HG02763 (cell line): ENCODE data around the gene DARS2.
A peak's percentile ranks its signal among the peaks of the same experiment; 100 is the strongest.
"Not testable (repeated sequence)": the region's sequence is repeated elsewhere in the genome, so short reads cannot be mapped to it uniquely, and the experiment has no call there.

ENCODE experiments used
- ATAC-seq: cut with Tn5 transposase; IDR thresholded peaks from one replicate; pipeline ENCODE4 v1.9.1; 2021; ENCODE audit warnings: mild to moderate bottlenecking, moderate library complexity; ENCODE audit not compliant: unreplicated experiment

The DARS2 gene

DNA sequence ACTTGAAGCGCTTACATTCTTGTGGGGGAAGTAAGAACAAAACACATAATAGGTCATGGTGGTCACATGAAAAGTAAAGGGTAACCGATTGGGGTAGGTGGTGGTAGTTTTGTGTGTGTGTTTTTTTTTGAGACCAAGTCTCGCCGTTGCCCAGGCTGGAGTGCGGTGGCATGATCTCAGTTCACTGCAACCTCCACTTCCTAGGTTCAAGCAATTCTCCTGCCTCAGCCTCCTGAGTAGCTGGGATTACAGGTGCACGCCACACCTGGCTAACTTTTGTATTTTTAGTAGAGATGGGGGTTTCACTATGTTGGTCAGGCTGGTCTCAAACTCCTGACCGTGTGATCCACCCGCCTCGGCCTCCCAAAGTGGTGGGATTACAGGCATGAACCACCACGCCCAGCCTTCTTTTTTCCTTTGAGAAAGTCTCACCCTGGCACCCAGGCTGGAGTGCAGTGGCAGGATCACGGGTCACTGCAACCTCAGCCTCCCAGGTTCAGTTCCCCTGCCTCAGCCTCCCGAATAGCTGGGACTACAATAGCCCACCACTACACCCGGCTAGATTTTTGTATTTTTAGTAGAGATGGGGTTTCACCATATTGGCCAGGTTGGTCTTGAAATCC is 37.8 kb downstream of the DARS2 start:
- ATAC-seq, result not testable (repeated sequence)

DNA sequence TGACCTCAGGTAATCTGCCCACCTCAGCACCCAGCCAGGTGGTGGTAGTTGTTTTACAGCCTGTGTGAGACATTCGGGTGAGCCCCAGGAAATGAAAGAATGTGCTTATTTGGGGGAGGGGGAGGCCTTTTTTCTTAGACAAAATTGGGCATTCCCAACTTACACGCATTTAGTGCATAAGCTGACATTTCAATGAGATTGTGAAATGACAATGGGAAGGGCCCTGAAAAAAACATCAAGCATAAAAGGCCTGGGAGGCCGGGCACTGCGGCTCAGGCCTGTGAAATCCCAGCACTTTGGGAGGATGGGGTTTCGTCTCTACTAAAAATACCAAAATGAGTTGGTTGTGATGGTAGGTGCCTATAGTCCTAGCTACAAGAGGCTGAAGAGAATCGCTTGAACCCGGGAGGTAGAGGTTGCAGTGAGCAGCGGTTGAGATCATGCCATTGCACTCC is 38.3 kb downstream of the DARS2 start:
- ATAC-seq, result no peak

DNA sequence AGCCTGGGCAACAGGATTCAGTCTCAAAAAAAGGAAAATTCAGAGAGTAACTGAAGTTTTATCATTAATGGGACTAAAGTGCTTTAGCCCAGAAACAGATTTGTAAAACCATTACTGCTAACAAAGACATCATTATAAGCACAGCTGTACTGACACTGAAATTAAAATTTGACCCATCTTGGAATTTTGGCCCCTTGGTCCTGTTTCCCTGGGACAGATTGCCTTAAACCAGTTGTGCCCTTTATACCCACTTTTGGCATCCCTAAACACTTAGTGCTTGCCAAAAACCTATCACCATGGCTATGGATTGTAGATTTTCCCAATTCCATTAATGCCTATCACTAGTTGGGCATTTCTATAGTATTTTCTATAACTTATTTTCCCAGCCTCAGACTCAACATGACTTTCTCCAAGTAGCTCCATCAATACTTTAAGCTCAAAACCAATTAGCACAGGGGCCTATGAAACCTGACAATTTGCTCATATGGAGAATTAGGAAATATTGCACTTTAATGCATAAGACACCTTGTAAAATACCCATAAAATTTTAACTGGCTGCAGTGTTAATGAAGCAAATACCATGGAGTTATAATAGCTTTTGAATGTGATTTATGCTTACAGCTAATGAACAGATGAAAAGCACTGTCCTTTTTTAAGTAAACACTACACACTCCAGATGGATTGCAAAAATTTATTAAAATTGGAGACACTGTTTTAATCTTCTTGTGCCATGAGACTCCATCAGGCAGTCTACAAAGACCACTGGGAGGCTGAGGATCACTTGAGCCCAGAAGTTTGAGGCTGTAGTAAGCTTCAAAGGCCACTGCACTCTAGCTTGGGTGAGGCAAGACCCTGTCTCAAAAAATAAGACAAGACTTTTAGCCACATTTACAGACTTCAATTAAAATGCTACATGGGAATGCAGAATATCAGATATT is 39.0 kb downstream of the DARS2 start:
- ATAC-seq, result no peak

DNA sequence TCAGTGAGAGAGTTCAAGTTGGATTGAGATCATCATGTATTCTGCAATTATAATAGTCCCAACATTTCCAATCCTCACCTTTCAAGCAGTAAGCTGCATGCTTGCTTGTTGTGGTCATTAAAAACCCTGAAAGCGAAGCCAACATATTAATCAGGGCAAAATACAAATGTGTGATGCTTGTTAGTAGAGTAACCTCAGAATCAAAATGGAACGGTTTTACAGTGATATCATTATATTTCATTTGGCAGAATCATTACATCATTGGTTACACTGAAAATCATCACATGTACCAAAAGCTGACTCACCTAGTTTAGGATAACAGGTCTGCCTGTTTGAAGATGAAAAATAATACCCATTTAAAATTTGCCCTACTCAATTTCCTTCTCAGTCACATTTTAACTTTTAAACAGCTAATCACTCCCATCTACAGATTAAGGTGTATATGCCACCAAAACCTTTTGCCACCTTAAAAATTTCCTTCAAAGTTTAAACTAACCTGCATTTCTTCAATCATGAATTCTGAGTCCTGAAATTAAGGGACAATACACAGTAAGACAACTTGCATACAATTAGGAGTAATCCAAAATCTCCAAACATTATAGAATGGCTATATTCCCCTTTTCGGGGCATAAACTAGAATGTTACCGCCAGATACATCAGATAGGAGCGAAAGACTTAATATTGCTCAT is 39.9 kb downstream of the DARS2 start:
- no peak for ATAC-seq

DNA sequence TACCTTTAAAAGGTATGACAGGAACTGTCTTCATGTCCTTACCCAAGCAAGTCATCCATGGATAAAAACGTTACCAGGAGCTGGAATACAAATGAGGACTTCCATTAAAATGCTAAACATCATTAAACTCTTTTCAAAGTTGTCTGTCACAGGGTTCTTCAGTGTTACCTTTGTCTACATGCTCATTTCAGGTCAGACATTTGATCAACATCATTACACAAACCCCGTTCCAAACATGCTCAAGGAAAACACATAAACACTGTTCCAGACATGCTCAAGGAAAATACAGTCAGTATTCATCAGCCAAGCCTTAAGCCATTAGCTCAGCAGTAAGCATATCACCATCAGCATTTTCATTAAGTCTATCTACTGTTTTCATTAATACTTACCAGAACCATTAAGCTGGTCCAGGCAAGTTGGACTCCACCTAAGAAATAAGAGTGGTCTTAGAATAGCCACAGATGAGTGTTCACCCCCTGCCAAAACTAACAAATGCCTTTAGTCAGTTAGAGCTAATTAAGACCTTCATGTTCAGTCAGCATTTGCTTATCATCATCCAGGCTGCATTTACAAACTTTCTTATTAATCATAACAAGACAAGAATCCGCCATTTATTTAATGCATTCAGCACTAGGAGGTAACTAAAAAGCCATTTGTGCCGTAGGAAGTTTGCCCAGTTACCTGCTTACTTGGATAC is 41.1 kb downstream of the DARS2 start:
- no peak for ATAC-seq

DNA sequence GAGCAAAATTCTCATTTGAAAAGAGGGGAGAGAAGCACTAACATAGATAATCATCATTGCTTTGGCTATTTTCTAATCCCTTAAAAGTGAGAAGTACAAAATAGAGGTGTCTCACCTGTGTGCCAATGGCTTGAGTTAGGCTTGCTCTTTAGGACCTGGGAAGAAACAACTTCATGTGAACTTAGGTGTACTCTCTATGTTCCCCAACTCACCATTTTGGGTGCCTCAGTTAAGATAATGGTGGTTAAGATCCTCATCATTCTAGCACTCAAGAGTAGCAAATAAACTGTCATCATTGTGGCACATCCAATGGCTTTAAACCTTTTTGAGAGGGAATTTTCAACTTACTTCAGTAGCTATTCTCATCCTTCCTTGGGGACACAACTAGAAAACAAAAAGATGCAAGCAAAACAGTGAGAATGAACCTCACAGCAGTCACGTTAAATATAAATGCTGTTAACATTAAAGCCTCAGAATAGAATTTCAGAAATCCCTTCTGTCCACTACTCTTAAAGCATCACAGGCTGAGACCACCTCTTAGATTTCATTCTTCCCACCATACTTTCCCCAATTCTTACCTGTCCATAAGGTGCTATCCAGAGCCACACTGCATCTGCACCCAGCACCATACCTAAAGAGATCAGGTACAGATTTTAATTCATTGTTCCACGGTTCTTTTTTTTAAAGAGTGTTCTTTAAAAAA is 42.1 kb downstream of the DARS2 start:
- ATAC-seq, result no peak

DNA sequence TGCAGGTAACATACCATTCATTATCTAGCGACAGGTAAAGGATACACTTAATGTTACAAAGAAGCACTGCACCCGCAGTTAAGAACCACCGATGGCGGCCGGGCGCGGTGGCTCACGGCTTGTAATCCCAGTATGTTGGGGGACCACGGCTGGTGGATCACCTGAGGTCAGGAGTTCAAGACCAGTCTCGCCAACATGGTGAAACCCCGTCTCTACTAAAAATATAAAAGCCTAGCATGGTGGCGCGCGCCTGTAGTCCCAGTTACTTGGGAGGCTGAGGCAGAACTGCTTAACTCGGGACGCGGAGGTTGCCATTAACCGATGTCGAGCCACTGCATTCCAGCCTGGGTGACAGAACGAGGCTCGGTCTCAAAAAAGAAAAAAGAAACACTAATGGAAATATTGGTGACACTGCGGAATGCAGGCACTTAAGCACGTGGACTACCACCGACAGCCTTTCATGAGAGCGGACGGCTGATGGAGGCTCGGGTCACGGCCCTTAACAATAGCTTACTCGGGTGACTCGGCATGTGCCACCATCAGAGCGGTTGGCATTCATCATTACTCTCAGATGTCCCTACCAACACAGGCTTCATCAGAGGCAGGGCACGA is 42.8 kb downstream of the DARS2 start:
- no peak for ATAC-seq

DNA sequence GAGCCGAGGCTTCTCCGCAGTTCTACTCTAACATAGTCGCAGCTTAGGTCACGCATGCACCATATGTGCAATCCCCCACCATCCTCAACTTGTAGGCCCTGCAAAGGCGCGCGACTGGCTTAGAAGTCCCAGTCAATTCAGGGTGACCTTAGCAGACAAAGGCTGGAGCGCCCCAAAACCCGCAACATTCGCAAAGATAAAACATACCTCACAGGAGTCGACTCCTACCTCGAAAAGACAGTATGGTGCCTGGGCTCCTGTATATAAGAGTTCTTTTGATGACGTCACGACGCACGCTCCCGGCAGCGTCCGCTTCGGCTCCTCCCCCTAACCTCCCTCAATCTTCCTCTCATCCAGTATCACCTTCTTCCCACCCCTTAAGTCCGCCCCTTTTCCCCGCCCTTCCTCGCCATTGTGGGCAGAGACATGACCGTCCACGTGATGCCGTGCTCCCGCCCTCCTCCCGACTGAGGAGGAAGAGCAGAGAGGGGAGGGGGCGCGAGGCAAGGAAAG is 43.3 kb downstream of the DARS2 start, which contains the start of gene GAS5:
Gene GAS5 (minus strand): TSS at position 237 of the 513 bp plus-strand sequence.
- ATAC-seq, result peak; percentile 71

DNA sequence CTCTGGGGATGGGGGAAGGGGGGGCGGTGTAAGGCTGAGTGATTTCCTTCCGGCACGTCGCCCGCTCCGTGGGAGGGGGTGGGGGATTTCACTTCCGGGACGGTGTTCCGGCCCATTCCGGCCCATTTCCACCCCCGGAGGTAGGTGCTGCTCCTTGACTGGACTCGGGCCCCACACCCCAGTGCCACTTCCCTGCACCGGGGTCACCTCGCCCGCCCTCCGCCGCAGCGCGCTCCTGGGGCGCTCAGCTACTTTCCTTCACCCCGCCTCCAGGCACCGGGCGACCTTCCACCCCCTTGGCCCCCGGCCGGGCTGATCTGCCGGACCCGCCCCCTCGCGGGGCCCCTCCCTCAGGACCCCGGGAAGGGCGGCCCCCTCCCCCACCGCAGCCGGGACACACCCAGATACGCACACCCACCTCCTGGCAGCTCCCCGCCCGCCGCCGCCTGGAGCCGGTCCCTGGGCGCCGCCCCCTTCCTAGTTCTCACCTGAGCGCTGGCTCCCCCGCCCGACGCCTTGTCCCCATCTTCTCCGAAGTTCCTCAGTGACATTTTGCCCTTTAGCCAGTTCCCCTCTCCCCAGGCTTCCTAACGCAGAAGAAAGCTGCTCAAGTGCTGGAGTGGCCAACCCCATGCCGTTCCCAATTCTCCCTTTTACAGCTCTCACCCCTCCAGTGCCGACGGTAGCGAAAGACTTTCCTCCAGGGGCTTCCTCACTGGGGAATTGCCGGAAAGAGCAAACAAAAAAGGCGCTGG is 44.0 kb downstream of the DARS2 start, which contains the start of gene ZBTB37:
Gene ZBTB37 (plus strand): TSS at position 115 of the 755 bp plus-strand sequence. CDS start 1,846 bp downstream, outside the sequence.
- peak; percentile 51 for ATAC-seq

DNA sequence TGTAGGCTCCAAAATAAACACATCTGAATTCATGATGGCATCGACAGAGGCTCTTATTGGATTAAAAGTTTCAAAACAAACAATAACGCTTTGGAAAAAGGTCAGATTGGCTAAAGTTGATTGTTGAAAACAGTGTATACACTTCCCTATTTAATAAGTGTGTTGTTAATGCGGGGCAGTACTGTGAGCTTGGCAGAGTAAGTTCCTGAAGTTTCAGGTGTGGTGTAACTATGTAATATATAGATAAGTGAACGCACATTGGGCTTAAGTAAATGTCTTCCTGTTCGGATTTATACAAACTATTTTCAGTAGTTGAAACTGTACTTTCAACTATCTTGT is 44.5 kb downstream of the DARS2 start:
- no peak for ATAC-seq

DNA sequence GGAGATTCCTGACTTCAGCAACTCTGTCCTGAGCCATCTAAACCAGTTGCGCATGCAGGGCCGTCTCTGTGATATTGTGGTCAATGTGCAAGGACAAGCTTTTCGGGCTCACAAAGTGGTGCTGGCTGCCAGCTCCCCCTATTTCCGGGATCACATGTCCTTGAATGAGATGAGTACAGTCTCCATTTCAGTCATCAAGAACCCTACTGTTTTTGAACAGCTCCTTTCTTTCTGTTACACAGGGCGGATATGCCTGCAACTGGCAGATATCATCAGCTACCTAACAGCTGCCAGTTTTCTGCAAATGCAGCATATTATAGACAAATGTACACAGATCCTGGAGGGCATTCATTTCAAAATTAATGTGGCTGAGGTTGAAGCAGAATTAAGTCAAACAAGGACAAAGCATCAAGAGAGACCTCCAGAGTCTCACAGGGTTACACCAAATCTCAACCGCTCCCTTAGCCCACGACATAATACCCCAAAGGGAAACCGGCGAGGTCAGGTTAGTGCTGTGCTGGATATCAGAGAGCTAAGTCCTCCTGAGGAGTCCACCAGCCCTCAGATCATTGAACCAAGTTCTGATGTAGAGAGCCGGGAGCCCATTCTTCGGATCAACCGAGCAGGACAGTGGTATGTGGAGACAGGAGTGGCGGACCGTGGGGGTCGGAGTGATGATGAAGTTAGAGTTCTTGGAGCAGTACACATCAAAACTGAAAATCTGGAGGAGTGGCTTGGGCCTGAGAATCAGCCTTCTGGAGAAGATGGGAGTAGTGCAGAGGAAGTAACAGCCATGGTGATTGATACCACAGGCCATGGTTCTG is 46.0 kb downstream of the DARS2 start:
- no peak for ATAC-seq

DNA sequence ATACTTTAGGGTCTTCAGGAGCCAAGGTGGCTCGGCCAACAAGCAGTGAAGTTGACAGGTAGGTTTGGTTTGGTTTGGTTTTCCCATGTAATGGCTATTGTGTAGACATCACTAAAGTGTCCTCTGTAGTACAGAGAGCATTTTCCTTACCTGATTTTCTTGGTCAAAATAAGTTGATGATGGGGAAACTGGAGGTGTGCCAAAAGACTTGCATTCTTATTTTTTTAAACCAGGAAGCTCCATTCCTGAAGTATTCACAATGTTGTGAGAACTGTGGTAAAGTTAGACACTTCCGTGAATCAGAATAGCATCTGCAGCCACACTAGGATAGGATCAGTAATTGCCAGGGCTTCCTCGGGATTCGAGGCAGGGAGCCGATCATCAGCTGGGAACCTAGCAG is 46.6 kb downstream of the DARS2 start:
- no peak for ATAC-seq

DNA sequence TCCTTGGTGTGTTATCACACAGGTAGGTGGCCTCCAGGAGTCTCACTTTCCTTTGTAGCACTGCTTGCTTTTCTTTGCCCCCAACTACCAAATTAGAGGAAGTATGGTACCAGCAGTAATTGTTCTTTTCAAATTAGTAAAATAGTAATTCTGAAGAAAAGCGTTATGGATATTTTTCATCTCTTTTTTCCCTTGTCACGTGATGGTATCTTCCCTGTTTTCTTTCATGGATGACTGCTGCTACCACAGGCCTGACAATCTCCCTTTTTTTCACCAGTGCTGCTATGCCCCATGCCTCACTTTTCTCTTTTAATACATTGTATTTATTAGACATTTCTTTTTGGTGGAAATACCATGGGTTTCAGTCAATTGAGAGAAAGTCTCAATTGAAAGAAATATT is 47.0 kb downstream of the DARS2 start:
- ATAC-seq, result no peak

DNA sequence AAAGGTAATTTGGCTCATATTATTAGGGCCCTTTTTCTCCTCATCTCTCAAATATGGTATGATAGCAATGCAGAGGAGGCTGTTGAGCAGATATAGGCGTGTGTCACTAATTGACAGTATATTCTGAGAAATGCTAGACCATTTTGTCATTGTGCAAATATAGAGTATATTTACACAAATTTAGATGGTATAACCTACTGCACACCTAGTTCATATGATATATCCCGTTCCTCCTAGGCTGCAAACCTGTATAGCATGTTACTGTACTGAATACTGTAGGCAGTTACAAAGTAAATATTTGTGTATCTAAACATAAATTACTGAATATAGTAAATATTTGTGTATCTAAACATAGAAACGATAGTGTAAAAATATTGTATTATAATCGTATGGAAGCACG is 52.3 kb downstream of the DARS2 start:
- ATAC-seq, result no peak

DNA sequence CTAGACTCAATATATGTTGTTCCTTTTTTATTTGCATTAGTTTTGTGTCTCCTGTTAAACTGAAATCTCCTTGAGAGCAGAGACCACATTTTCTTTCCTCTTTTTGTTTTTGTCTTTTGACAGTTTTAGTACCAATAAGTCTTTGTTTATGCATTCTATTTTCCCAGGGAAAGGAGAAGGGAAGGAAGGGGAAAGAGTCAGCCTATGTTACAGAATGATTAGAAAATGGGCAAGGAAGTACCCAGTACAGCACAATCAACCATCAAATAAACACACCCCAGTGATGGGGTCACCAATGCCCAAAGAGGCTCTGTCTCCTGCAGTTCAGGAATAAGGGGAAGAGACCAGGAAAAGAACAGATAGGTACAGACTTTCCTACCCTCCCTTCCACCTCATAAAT is 53.8 kb downstream of the DARS2 start:
- ATAC-seq, result no peak

DNA sequence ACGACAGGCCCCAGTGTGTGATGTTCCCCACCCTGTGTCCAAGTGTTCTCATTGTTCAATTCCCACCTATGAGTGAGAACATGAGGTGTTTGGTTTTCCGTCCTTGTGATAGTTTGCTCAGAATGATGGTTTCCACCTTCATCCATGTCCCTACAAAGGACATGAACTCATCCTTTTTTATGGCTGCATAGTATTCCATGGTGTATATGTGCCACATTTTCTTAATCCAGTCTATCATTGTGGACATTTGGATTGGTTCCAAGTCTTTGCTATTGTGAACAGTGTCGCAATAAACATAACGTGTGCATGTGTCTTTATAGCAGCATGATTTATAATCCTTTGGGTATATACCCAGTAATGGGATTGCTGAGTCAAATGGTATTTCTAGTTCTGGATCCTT is 56.6 kb downstream of the DARS2 start:
- ATAC-seq, result not testable (repeated sequence)

DNA sequence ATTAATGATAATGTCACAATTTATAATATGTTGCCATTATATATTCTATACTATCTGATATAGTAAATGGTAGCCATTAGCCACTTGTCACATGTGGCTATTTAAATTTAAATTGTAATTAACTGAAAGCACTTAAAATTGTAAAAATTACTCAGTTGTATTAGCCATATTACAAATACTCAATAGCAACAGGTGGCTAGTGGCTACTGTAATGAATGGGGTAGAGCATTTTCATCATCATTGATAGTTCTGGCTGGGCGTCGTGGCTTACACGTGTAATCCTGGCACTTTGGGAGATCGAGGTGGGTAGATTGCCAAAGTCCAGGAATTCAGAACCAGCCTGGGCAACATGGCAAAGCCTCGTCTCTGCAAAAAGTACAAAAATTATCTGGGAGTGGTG is 60.2 kb downstream of the DARS2 start:
- no peak for ATAC-seq
